K562 (cell line): Measurements from ENCODE around the gene POU4F1. TPM values are rescaled to one million over a fixed set of nuclear protein-coding genes. Genes with fewer than 3 reads are reported as not detected.

ENCODE experiments used
- ATAC-seq: fragments of 200-7000 bp; cut with Tn5 transposase; 3 replicates; pipeline ENCODE4 v1.9.1; 2020; ENCODE audit warnings: moderate library complexity
- BruUV-seq: library from RNA; stranded (reverse); fragments of 400-500 nt; replicated peaks from 2 replicates; lab custom pipeline; 2021; lab: Mats Ljungman, UMichigan
- CTCF ChIA-PET: fragments of 300-600 bp; formaldehyde crosslinking; extraction: SDS; loops from one replicate; lab custom pipeline; 2021; ENCODE audit warnings: low intra/inter-chr PET ratio; lab: Yijun Ruan, JAX
- POLR2A ChIA-PET: fragments of 300-600, 350-650 bp; sonication (Branson Sonifier 250); formaldehyde crosslinking; extraction: SDS; loops from one replicate; lab custom pipeline; 2021; ENCODE audit warnings: antibody characterized with exemption, inconsistent platforms; lab: Yijun Ruan, JAX
- DNase-seq, 4 experiments: peaks; one replicate each; pipeline versions ENCODE4 v3.0.0 to v3.0.0-alpha.2; 2011 to 2018; ENCODE audit warnings: low spot score in 3 of 4, mixed read lengths in 3 of 4; ENCODE audit errors: extremely low read depth in 1 of 4
- FAIRE-seq: peaks from 2 replicates; lab custom pipeline; 2011; peaks lifted over from hg19 to GRCh38; lab: Jason Lieb, UNC
- H2AFZ ChIP-seq: 2 replicates; pipeline ENCODE4 v1.6.0; 2011; ENCODE audit warnings: low read depth, low read length, control low read depth, inconsistent platforms
- H3K27ac ChIP-seq: fragments of 200-600 bp; 3 replicates; pipeline ENCODE4 v1.8.0; 2011; ENCODE audit warnings: low read depth, mild to moderate bottlenecking, control low read depth, inconsistent platforms, low read length, moderate library complexity, mixed read lengths; ENCODE audit errors: extremely low read depth
- H3K27me3 ChIP-seq, 2 experiments: fragments of 300-600 bp in 1 of 2; 2 replicates in 1 of 2; 3 replicates in 1 of 2; pipeline versions ENCODE4 v1.6.0 to v1.8.0; 2011; ENCODE audit warnings: inconsistent platforms in 2 of 2, low read length in 2 of 2, mild to moderate bottlenecking in 1 of 2, mixed read lengths in 1 of 2, moderate library complexity in 1 of 2; ENCODE audit not compliant: control insufficient read depth in 2 of 2, insufficient read depth in 2 of 2
- H3K36me3 ChIP-seq: fragments of 300-600 bp; 3 replicates; pipeline ENCODE4 v1.8.0; 2011; ENCODE audit warnings: mild to moderate bottlenecking, low read length, inconsistent platforms; ENCODE audit not compliant: control insufficient read depth, insufficient read depth
- H3K4me1 ChIP-seq, 2 experiments: fragments of 200-600 bp in 1 of 2; replicated peaks in 1 of 2; 2 replicates in 1 of 2; 3 replicates in 1 of 2; pipeline versions ENCODE4 v1.5.1 to v1.8.0; 2011; ENCODE audit warnings: inconsistent platforms in 2 of 2, low read length in 2 of 2, mild to moderate bottlenecking in 1 of 2, mixed read lengths in 1 of 2, moderate library complexity in 1 of 2; ENCODE audit not compliant: control insufficient read depth in 2 of 2, insufficient read depth in 2 of 2
- H3K4me2 ChIP-seq: 2 replicates; pipeline ENCODE4 v1.6.1; 2011; ENCODE audit warnings: low read length, control low read depth, inconsistent platforms, mixed read lengths; ENCODE audit not compliant: insufficient read depth
- H3K4me3 ChIP-seq: fragments of 200-600 bp; sonication (generic), shearing (Covaris generic); 2 replicates; pipeline ENCODE4 v1.5.1; 2016; ENCODE audit warnings: control low read depth, inconsistent platforms
- H3K79me2 ChIP-seq: fragments of 200-600 bp; 3 replicates; pipeline ENCODE4 v1.8.0; 2011; ENCODE audit warnings: low read length, inconsistent platforms; ENCODE audit not compliant: control insufficient read depth, insufficient read depth
- H3K9ac ChIP-seq, 2 experiments: 2 replicates each; pipeline versions ENCODE4 v1.6.0 to v1.6.1; 2011; ENCODE audit warnings: low read depth in 2 of 2, low read length in 2 of 2, control low read depth in 1 of 2, inconsistent platforms in 1 of 2, mild to moderate bottlenecking in 1 of 2, mixed read lengths in 1 of 2; ENCODE audit not compliant: insufficient read depth in 1 of 2
- H3K9me1 ChIP-seq: one replicate; pipeline ENCODE4 v1.6.0; 2011; ENCODE audit warnings: inconsistent platforms, mild to moderate bottlenecking, low read length, moderate library complexity; ENCODE audit not compliant: control insufficient read depth, insufficient read depth
- H3K9me3 ChIP-seq: replicated peaks from 2 replicates; pipeline ENCODE4 v1.5.1; 2011; ENCODE audit warnings: low read depth, low read length, inconsistent platforms; ENCODE audit not compliant: control insufficient read depth, insufficient read depth
- H4K20me1 ChIP-seq: replicated peaks from 2 replicates; pipeline ENCODE4 v1.6.1; 2011; ENCODE audit warnings: low read length, inconsistent platforms, mixed read lengths; ENCODE audit not compliant: control insufficient read depth, insufficient read depth
- ASH1L ChIP-seq: fragments of 450-650 bp; IDR thresholded peaks from 2 replicates; pipeline ENCODE4 v1.6.1; 2018; ENCODE audit warnings: borderline replicate concordance, mild to moderate bottlenecking, low read depth; ENCODE audit not compliant: partially characterized antibody
- BRD9 ChIP-seq: fragments of 450-650 bp; IDR thresholded peaks from 2 replicates; pipeline ENCODE4 v1.6.1; 2018; ENCODE audit warnings: low read depth; ENCODE audit not compliant: partially characterized antibody
- HDAC2 ChIP-seq: fragments of 450-650 bp; IDR thresholded peaks from 2 replicates; pipeline ENCODE4 v1.6.1; 2016; ENCODE audit warnings: mild to moderate bottlenecking
- KHSRP ChIP-seq: fragments of 450-650 bp; IDR thresholded peaks from 2 replicates; pipeline ENCODE4 v1.6.1; 2017
- MEIS2 ChIP-seq: fragments of 450-650 bp; IDR thresholded peaks from 2 replicates; pipeline ENCODE4 v1.6.1; 2014; ENCODE audit warnings: mild to moderate bottlenecking; ENCODE audit not compliant: partially characterized antibody
- NEUROD1 ChIP-seq: fragments of 150-350 bp; IDR thresholded peaks from 2 replicates; pipeline ENCODE4 v1.6.1; 2014; ENCODE audit warnings: borderline replicate concordance, low read length, low read depth; ENCODE audit not compliant: partially characterized antibody
- PHB2 ChIP-seq: fragments of 450-650 bp; IDR thresholded peaks from 2 replicates; pipeline ENCODE4 v1.6.1; 2017; ENCODE audit warnings: low read depth
- WGBS: fragments of 100-300 bp; shearing (Covaris generic); methylation state at CpG from one replicate; pipeline ENCODE4 v1.1.6; 2016; ENCODE audit warnings: low coverage, mixed read lengths; ENCODE audit not compliant: insufficient coverage; ENCODE audit errors: missing lambda C conversion rate; 5-methylcytosine and 5-hydroxymethylcytosine counted together
- in situ Hi-C: fragments of 300-500 bp; cut with MboI; formaldehyde crosslinking; loops from 4 replicates; pipeline ENCODE4 v1.15.0; 2018; ENCODE audit warnings: inconsistent platforms, mixed read lengths
- intact Hi-C: fragments of 100-400 bp; cut with micrococcal nuclease; formaldehyde crosslinking; loops from 2 replicates; pipeline ENCODE4 v1.14.2; 2022
- polyA plus RNA-seq, 8 experiments: library from polyadenylated mRNA; depleted of rRNA in 4 of 8; stranded (reverse) in 5 of 8; unstranded in 3 of 8; fragments of >200 nt; fragmentation: Nextera tagmentation in 2 of 8; fragmentation: Illumina TruSeq in 1 of 8; extraction: Ambion mirVana in 2 of 8; extraction: Trizol in 1 of 8; gene quantifications; 2 replicates each; pipeline versions ENCODE4 v1.2.1 to v1.2.3, GENCODE V29; 2011 to 2014; ENCODE audit warnings: inconsistent platforms in 1 of 8, missing spikeins in 1 of 8
- total RNA-seq, 7 experiments: library from RNA; depleted of rRNA in 6 of 7; stranded (reverse); fragments of >200 nt in 6 of 7; fragmentation: Illumina TruSeq in 2 of 7; extraction: Trizol in 2 of 7; gene quantifications; 2 replicates each; pipeline versions ENCODE4 v1.2.1 to v1.2.3, GENCODE V29; 2011 to 2021; ENCODE audit warnings: low replicate concordance in 1 of 7
- TF ChIP-seq, protein P1 (sequence below): fragments of 250-450 bp; sonication (Bioruptor Pico); IDR thresholded peaks from 2 replicates; pipeline ENCODE4 v1.8.0; 2022; ENCODE audit warnings: inconsistent platforms, mild to moderate bottlenecking, moderate library complexity, borderline replicate concordance

Gene POU4F1
- total and polyA plus RNA-seq, 9 of the 15 experiments (the other 6 are each of a cell fraction or from before 2014, with no cell fraction given) = 0.61 to 2.8 (median 1.5) TPM

GRCh38 chr13:78595495-78596398 lies 7.6 kb downstream of the POU4F1 start:
- in situ Hi-C loops = no loop called here
- no peak overlapping the region for H2AFZ ChIP-seq
- no peaks in the 10 kb centered on the region for H3K4me1 ChIP-seq
- H3K79me2 ChIP-seq = no peaks in the 10 kb centered on the region
- no peaks in the 10 kb centered on the region for H4K20me1 ChIP-seq
- ChIA-PET POLR2A (no interaction called here), CTCF (no interaction called here)
- no peaks in the 10 kb centered on the region for H3K9me3 ChIP-seq
- no peak overlapping the region for H3K4me2 ChIP-seq
- H3K4me3 ChIP-seq = no peak overlapping the region
- WGBS = 28% methylated on average over 20 of the region's 65 CpGs
- no peaks in the 10 kb centered on the region for H3K9me1 ChIP-seq
- no peaks in the 10 kb centered on the region for H3K36me3 ChIP-seq
- no peak overlapping the region for H3K9ac ChIP-seq
- no peak for TF ChIP-seq KHSRP
- no peak for TF ChIP-seq ASH1L
- TF ChIP-seq PHB2 = no peak
- no peak for TF ChIP-seq NEUROD1
- TF ChIP-seq BRD9 = no peak
- TF ChIP-seq MEIS2 = no peak
- TF ChIP-seq, protein P1, sequence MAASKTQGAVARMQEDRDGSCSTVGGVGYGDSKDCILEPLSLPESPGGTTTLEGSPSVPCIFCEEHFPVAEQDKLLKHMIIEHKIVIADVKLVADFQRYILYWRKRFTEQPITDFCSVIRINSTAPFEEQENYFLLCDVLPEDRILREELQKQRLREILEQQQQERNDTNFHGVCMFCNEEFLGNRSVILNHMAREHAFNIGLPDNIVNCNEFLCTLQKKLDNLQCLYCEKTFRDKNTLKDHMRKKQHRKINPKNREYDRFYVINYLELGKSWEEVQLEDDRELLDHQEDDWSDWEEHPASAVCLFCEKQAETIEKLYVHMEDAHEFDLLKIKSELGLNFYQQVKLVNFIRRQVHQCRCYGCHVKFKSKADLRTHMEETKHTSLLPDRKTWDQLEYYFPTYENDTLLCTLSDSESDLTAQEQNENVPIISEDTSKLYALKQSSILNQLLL (CRISPR knock-in tag) = no peak
- no peak for TF ChIP-seq HDAC2
- TF ChIP-seq, all 486 proteins: peak for 0
- no peak for ATAC-seq
- BruUV-seq = no TSS peak
- intact Hi-C loops = no loop called here
- FAIRE-seq = no peak
- DNase-seq = no peak
- Histone ChIP-seq H3K27ac (no peak overlapping the region), H3K27me3 (peaks cover 0 to 7% of the 10 kb centered on the region in 2 experiments; a peak in 2 of 5 replicates)
